Right lobe of liver (tissue), 6 donors: Measurements from ENCODE around the gene LHFPL6. TPM values are rescaled to one million over a fixed set of nuclear protein-coding genes. Genes with fewer than 3 reads are reported as not detected.

Experiments
- ATAC-seq, 4 donors: fragments of 200-7000 bp; cut with Tn5 transposase; one replicate each; pipeline ENCODE4 v1.9.1; 2020; ENCODE audit warnings: mild to moderate bottlenecking in 4 of 4, moderate library complexity in 4 of 4
- DNase-seq, 3 donors: peaks; one replicate each; pipeline ENCODE4 v3.0.0-alpha.2; 2020
- H3K27ac ChIP-seq, 3 donors: fragments of 200-600 bp; one replicate each; pipeline ENCODE4 v1.8.0; 2022
- H3K27me3 ChIP-seq, 2 donors: fragments of 200-600 bp; one replicate each; pipeline ENCODE4 v1.8.0; 2022
- H3K36me3 ChIP-seq, 4 donors: fragments of 200-600 bp; sonication (generic) in 1 of 4; one replicate each; pipeline versions ENCODE4 v1.5.1 to v1.8.0; 2017 to 2022; ENCODE audit warnings: control low read depth in 1 of 4
- H3K4me1 ChIP-seq, 4 donors: fragments of 200-600 bp; sonication (generic) in 1 of 4; one replicate each; pipeline versions ENCODE4 v1.5.1 to v1.8.0; 2017 to 2022; ENCODE audit warnings: control low read depth in 1 of 4
- H3K4me3 ChIP-seq, 3 donors: fragments of 200-600 bp; one replicate each; pipeline ENCODE4 v1.8.0; 2022
- H3K9me3 ChIP-seq, 4 donors: fragments of 200-600 bp; sonication (generic) in 1 of 4; one replicate each; pipeline versions ENCODE4 v1.5.1 to v1.8.0; 2017 to 2022; ENCODE audit warnings: control low read depth in 1 of 4
- POLR2A ChIP-seq: fragments of 450-650 bp; IDR thresholded peaks from one replicate; pipeline ENCODE4 v1.6.1; 2017; ENCODE audit warnings: antibody characterized with exemption, mild to moderate bottlenecking
- WGBS: methylation state at CpG from one replicate; pipeline ENCODE4 v1.1.6; 2018; ENCODE audit warnings: low coverage, low lambda C conversion rate; ENCODE audit not compliant: insufficient coverage; ENCODE audit errors: missing lambda C conversion rate; 5-methylcytosine and 5-hydroxymethylcytosine counted together
- intact Hi-C, 2 donors: fragments of 100-400 bp; cut with DNase I; formaldehyde crosslinking; loops; one replicate each; pipeline versions ENCODE4 v1.11.2 to v1.14.1; 2022
- total RNA-seq, 6 experiments: library from RNA; depleted of rRNA in 2 of 6; stranded (reverse); fragments of >200 nt in 2 of 6; fragmentation: NEBNext Ultra II Directional in 3 of 6; extraction: Animal tissue kit (Norgen Biotek cat#: 25700) in 3 of 6; gene quantifications; one replicate each; pipeline versions ENCODE4 v1.1.0 to v1.2.4, GENCODE V29; 2016 to 2023
- TF ChIP-seq, protein P1 (sequence below), 4 donors: fragments of 200-600 bp in 3 of 4; fragments of 450-650 bp in 1 of 4; IDR thresholded peaks; one replicate each; pipeline versions ENCODE4 v1.5.1 to v1.8.0; 2016 to 2022; ENCODE audit warnings: antibody characterized with exemption in 4 of 4, mild to moderate bottlenecking in 2 of 4
- donor health status: DM: no; HTN: yes; CAD: no.
- donor health status: DM: no; HTN: no; CAD: no.
- donor health status: DM: no; HTN: no; CAD: no.
- donor health status: DM: no; HTN: yes; CAD: no.
- donor health status: DM: no; HTN: yes; CAD: no.

Gene LHFPL6
- total RNA-seq, 6 experiments from 2014 or later = 3.0 to 8.4 (median 4.6) TPM

- 59% methylated on average over 3 of the region's 3 CpGs for WGBS
- H3K4me3 ChIP-seq = no peak overlapping the region
- ATAC-seq (no peak), DNase-seq (no peak)
- TF ChIP-seq POLR2A = no peak
- TF ChIP-seq, protein P1, sequence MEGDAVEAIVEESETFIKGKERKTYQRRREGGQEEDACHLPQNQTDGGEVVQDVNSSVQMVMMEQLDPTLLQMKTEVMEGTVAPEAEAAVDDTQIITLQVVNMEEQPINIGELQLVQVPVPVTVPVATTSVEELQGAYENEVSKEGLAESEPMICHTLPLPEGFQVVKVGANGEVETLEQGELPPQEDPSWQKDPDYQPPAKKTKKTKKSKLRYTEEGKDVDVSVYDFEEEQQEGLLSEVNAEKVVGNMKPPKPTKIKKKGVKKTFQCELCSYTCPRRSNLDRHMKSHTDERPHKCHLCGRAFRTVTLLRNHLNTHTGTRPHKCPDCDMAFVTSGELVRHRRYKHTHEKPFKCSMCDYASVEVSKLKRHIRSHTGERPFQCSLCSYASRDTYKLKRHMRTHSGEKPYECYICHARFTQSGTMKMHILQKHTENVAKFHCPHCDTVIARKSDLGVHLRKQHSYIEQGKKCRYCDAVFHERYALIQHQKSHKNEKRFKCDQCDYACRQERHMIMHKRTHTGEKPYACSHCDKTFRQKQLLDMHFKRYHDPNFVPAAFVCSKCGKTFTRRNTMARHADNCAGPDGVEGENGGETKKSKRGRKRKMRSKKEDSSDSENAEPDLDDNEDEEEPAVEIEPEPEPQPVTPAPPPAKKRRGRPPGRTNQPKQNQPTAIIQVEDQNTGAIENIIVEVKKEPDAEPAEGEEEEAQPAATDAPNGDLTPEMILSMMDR (IDR thresholded peaks at IDR 0.05) = no peak
- no peaks in the 10 kb centered on the region for H3K9me3 ChIP-seq
- H3K36me3 ChIP-seq = no peaks in the 10 kb centered on the region
- H3K27me3 ChIP-seq = no peaks in the 10 kb centered on the region
- intact Hi-C loops = no loop called here
- no peaks in the 10 kb centered on the region for H3K4me1 ChIP-seq
- H3K27ac ChIP-seq = no peak overlapping the region
These were observed 228.2 kb downstream of the LHFPL6 start for GRCh38 chr13:39374741-39375189.

DNA sequence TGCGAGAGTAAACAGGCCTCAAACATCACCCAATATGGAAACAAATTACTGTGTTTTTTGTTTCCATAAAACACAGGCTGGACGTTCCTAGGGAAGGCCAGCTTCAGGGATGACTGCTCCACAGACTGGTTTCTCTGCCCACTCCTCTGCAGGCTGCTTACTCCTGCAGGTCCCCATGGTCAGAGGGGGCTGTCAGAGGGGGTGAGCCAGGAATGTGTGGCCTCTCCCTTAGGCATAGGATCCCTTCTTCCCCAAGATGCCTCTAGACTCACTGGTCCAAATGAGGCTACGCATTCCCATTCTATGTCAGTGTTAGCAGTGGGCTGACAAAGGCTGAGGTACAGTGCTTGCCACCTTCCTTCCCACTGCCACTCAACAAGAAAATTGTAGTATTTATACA lies 229.8 kb downstream of the LHFPL6 start:
- WGBS = 43% methylated on average over 2 of the region's 3 CpGs
- ATAC-seq = no peak
- TF ChIP-seq, protein P1 (IDR thresholded peaks at IDR 0.05) = no peak
- TF ChIP-seq POLR2A = no peak

DNA sequence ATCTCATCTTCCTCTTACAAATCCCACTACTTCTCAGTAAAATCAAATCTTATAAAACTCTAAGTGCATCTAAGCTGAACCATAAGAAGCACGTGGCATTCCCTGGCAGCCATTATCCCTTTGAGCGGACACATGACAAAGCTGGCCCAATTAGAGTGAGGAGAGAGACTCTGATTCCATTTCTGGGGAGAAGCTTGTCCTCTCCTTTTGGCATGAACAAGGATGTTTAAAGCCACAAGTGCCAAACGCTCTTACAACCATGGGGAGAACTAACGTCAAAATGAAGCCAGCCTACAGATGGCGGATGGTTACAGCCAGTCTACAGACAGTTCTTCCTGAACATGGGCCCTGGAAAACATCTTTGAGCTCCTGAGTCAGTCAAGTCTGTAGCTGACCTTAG lies 231.3 kb downstream of the LHFPL6 start:
- no peaks in the 10 kb centered on the region for H3K9me3 ChIP-seq

More for the DNA sequence above, 229.8 kb downstream of the LHFPL6 start:
- intact Hi-C loops = no loop called here
- DNase-seq = no peak
- Histone ChIP-seq H3K27ac (no peak overlapping the region), H3K9me3 (no peaks in the 10 kb centered on the region), H3K4me3 (no peak overlapping the region), H3K27me3 (no peaks in the 10 kb centered on the region), H3K36me3 (no peaks in the 10 kb centered on the region), H3K4me1 (no peaks in the 10 kb centered on the region)

DNA sequence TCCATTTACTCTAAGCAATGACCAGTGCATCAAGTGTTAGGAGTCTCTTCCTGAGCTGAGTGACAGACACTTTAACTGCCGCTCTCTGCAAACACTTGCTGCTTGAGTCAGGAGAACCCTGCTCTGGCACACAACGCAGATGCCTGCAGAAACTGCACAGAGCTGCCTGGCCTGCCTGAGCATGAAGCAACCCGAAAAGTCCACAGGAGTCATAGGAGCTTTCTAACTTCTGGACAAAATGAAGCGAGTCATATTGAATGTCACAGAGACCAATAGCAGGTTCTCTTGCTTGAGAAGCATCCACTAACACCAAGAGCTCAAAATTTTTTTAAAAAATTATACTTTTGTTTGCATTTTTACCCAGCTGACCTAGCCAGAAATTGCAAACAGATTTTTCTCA lies 232.4 kb downstream of the LHFPL6 start:
- H3K27ac ChIP-seq = no peak overlapping the region
- no peak overlapping the region for H3K4me3 ChIP-seq
- no peaks in the 10 kb centered on the region for H3K9me3 ChIP-seq
- no peak for TF ChIP-seq POLR2A
- TF ChIP-seq, protein P1 (IDR thresholded peaks at IDR 0.05) = no peak
- 44% methylated on average over 4 of the region's 4 CpGs for WGBS
- no peaks in the 10 kb centered on the region for H3K4me1 ChIP-seq
- H3K27me3 ChIP-seq = no peaks in the 10 kb centered on the region
- intact Hi-C loops = no loop called here
- DNase-seq (no peak), ATAC-seq (no peak)
- H3K36me3 ChIP-seq = no peaks in the 10 kb centered on the region

More for the DNA sequence above, 231.3 kb downstream of the LHFPL6 start:
- H3K27me3 ChIP-seq = no peaks in the 10 kb centered on the region
- ATAC-seq (no peak), DNase-seq (no peak)
- no peak for TF ChIP-seq POLR2A
- TF ChIP-seq, protein P1 (IDR thresholded peaks at IDR 0.05) = no peak
- WGBS = 61% methylated on average over 2 of the region's 5 CpGs
- no peak overlapping the region for H3K27ac ChIP-seq
- no peaks in the 10 kb centered on the region for H3K4me1 ChIP-seq
- no peaks in the 10 kb centered on the region for H3K36me3 ChIP-seq
- intact Hi-C loops = no loop called here
- no peak overlapping the region for H3K4me3 ChIP-seq

- no peak overlapping the region for H3K4me3 ChIP-seq
- DNase-seq (no peak), ATAC-seq (no peak)
- intact Hi-C loops = no loop called here
- no peak overlapping the region for H3K27ac ChIP-seq
- H3K36me3 ChIP-seq = no peaks in the 10 kb centered on the region
- no peaks in the 10 kb centered on the region for H3K9me3 ChIP-seq
- H3K4me1 ChIP-seq = no peaks in the 10 kb centered on the region
- TF ChIP-seq POLR2A = no peak
- TF ChIP-seq, protein P1 (IDR thresholded peaks at IDR 0.05) = no peak
- 83% methylated on average over 3 of the region's 3 CpGs for WGBS
- no peaks in the 10 kb centered on the region for H3K27me3 ChIP-seq
These were observed 232.9 kb downstream of the LHFPL6 start for GRCh38 chr13:39370048-39370447.
